IPS-18a (cell line): ENCODE measurements around the gene SLC9A9.
"Not testable (repeated sequence)": the region's sequence is repeated elsewhere in the genome, so short reads cannot be mapped to it uniquely, and the experiment has no call there.

ENCODE experiments used
- H3K27ac ChIP-seq: one replicate; pipeline ENCODE4 v1.5.1; 2013; ENCODE audit warnings: low read length
- H3K27me3 ChIP-seq: one replicate; pipeline ENCODE4 v1.6.1; 2013; ENCODE audit warnings: mild to moderate bottlenecking, low read length; ENCODE audit not compliant: control insufficient read depth, insufficient read depth
- H3K36me3 ChIP-seq: one replicate; pipeline ENCODE4 v1.6.1; 2013; ENCODE audit warnings: low read depth, low read length; ENCODE audit not compliant: control insufficient read depth
- H3K4me1 ChIP-seq: one replicate; pipeline ENCODE4 v1.6.1; 2013; ENCODE audit warnings: low read depth, low read length; ENCODE audit not compliant: control insufficient read depth
- H3K4me3 ChIP-seq: one replicate; pipeline ENCODE4 v1.5.1; 2013; ENCODE audit warnings: low read length
- H3K9ac ChIP-seq: one replicate; pipeline ENCODE4 v1.6.1; 2013; ENCODE audit warnings: mild to moderate bottlenecking, low read length, moderate library complexity
- H3K9me3 ChIP-seq: one replicate; pipeline ENCODE4 v1.6.1; 2013; ENCODE audit warnings: low read depth, low read length; ENCODE audit not compliant: control insufficient read depth

SLC9A9 gene

GRCh38 chr3:143806038-143806437 lies 42.2 kb downstream of the SLC9A9 start:
- no peak overlapping the region for H3K27ac ChIP-seq
- peaks cover 4% of the 10 kb centered on the region for H3K4me1 ChIP-seq
- no peak overlapping the region for H3K9ac ChIP-seq
- no peaks in the 10 kb centered on the region for H3K9me3 ChIP-seq
- no peak overlapping the region for H3K4me3 ChIP-seq
- no peaks in the 10 kb centered on the region for H3K36me3 ChIP-seq
- no peaks in the 10 kb centered on the region for H3K27me3 ChIP-seq

- H3K27ac ChIP-seq, H3K9ac ChIP-seq, H3K36me3 ChIP-seq: not testable (repeated sequence)
Observed at GRCh38 chr3:143805476-143805875, 42.8 kb downstream of the SLC9A9 start.

GRCh38 chr3:143801046-143801445 lies 47.2 kb downstream of the SLC9A9 start:
- H3K36me3 ChIP-seq, H3K27me3 ChIP-seq, H3K27ac ChIP-seq, H3K4me3 ChIP-seq, H3K4me1 ChIP-seq, H3K9me3 ChIP-seq, H3K9ac ChIP-seq: not testable (repeated sequence)

More at GRCh38 chr3:143805476-143805875, 42.8 kb downstream of the SLC9A9 start:
- H3K4me1 ChIP-seq, H3K9me3 ChIP-seq, H3K27me3 ChIP-seq, H3K4me3 ChIP-seq: not testable (repeated sequence)

GRCh38 chr3:143798151-143798550 lies 50.1 kb downstream of the SLC9A9 start:
- not testable (repeated sequence) for H3K9ac ChIP-seq, H3K9me3 ChIP-seq, H3K27me3 ChIP-seq, H3K36me3 ChIP-seq, H3K27ac ChIP-seq, H3K4me3 ChIP-seq
- peaks cover 23% of the 10 kb centered on the region for H3K4me1 ChIP-seq

- H3K4me1 ChIP-seq, result peaks cover 23% of the 10 kb centered on the region
- H3K4me3 ChIP-seq, result no peak overlapping the region
- no peak overlapping the region for H3K27ac ChIP-seq
- no peaks in the 10 kb centered on the region for H3K36me3 ChIP-seq
- no peaks in the 10 kb centered on the region for H3K9me3 ChIP-seq
- H3K9ac ChIP-seq, result no peak overlapping the region
- H3K27me3 ChIP-seq, result no peaks in the 10 kb centered on the region
Observed at GRCh38 chr3:143795874-143796273, 52.4 kb downstream of the SLC9A9 start.

GRCh38 chr3:143794793-143795462 lies 53.3 kb downstream of the SLC9A9 start:
- Histone ChIP-seq H3K9ac (no peak overlapping the region), H3K27me3 (no peaks in the 10 kb centered on the region), H3K27ac (no peak overlapping the region), H3K36me3 (no peaks in the 10 kb centered on the region), H3K4me1 (peaks cover 23% of the 10 kb centered on the region), H3K9me3 (no peaks in the 10 kb centered on the region), H3K4me3 (no peak overlapping the region)

- no peaks in the 10 kb centered on the region for H3K9me3 ChIP-seq
- peaks cover 23% of the 10 kb centered on the region for H3K4me1 ChIP-seq
- no peak overlapping the region for H3K27ac ChIP-seq
- H3K36me3 ChIP-seq, result no peaks in the 10 kb centered on the region
- no peaks in the 10 kb centered on the region for H3K27me3 ChIP-seq
- no peak overlapping the region for H3K4me3 ChIP-seq
- H3K9ac ChIP-seq, result no peak overlapping the region
Observed at GRCh38 chr3:143793971-143794370, 54.3 kb downstream of the SLC9A9 start.

- Histone ChIP-seq H3K9ac (no peak overlapping the region), H3K27me3 (no peaks in the 10 kb centered on the region), H3K27ac (no peak overlapping the region), H3K4me1 (peaks cover 29% of the 10 kb centered on the region), H3K9me3 (no peaks in the 10 kb centered on the region), H3K36me3 (no peaks in the 10 kb centered on the region), H3K4me3 (no peak overlapping the region)
Observed at GRCh38 chr3:143791386-143791785, 56.9 kb downstream of the SLC9A9 start.

- Histone ChIP-seq H3K27me3 (no peaks in the 10 kb centered on the region), H3K27ac (no peak overlapping the region), H3K9me3 (no peaks in the 10 kb centered on the region), H3K36me3 (no peaks in the 10 kb centered on the region), H3K4me1 (peaks cover 26% of the 10 kb centered on the region), H3K9ac (no peak overlapping the region), H3K4me3 (no peak overlapping the region)
Observed at GRCh38 chr3:143786219-143787191, 61.8 kb downstream of the SLC9A9 start.

- Histone ChIP-seq H3K9ac (no peak overlapping the region), H3K4me1 (peaks cover 26% of the 10 kb centered on the region), H3K36me3 (no peaks in the 10 kb centered on the region), H3K27me3 (no peaks in the 10 kb centered on the region), H3K27ac (no peak overlapping the region), H3K4me3 (no peak overlapping the region), H3K9me3 (no peaks in the 10 kb centered on the region)
Observed at GRCh38 chr3:143784446-143784845, 63.8 kb downstream of the SLC9A9 start.

GRCh38 chr3:143783851-143784370 lies 64.4 kb downstream of the SLC9A9 start:
- no peaks in the 10 kb centered on the region for H3K36me3 ChIP-seq
- peaks cover 26% of the 10 kb centered on the region for H3K4me1 ChIP-seq
- H3K4me3 ChIP-seq, result no peak overlapping the region

More at GRCh38 chr3:143783851-143784370, 64.4 kb downstream of the SLC9A9 start:
- Histone ChIP-seq H3K9me3 (no peaks in the 10 kb centered on the region), H3K27me3 (no peaks in the 10 kb centered on the region), H3K9ac (no peak overlapping the region), H3K27ac (no peak overlapping the region)
